Stimulated activated CD8-positive, alpha-beta memory T cell treated with anti-CD3 and anti-CD28 coated beads, Interleukin-4, amount 100 ng/mL, for 4 hours (primary cell): ENCODE results near the gene TYSND1.
A peak's percentile ranks its signal among the peaks of the same experiment; 100 is the strongest.
"Not testable (repeated sequence)": the region's sequence is repeated elsewhere in the genome, so short reads cannot be mapped to it uniquely, and the experiment has no call there.

Experiments
- DNase-seq, 2 donors: peaks; one replicate each; pipeline ENCODE4 v3.0.0-alpha.2; 2020; ENCODE audit warnings: low read depth in 2 of 2, low spot score in 1 of 2

The TYSND1 gene

GRCh38 chr10:70135046-70135445 is 11.5 kb downstream of the TYSND1 start:
- no peak for DNase-seq

- DNase-seq, result no peak
These were observed 14.1 kb downstream of the TYSND1 start, which contains the start of gene AIFM2 for GRCh38 chr10:70132098-70133029. TSS of gene AIFM2 (minus strand) at chr10:70132825. CDS start at chr10:70124084, 8,741 bp downstream.

- DNase-seq, result no peak
These were observed 15.0 kb downstream of the TYSND1 start for GRCh38 chr10:70131560-70131937.

GRCh38 chr10:70130878-70131559 is 15.5 kb downstream of the TYSND1 start:
- no peak for DNase-seq

GRCh38 chr10:70126700-70127395 is 19.7 kb downstream of the TYSND1 start:
- no peak for DNase-seq

- DNase-seq, result no peak
These were observed 20.5 kb downstream of the TYSND1 start for GRCh38 chr10:70125918-70126552.

- DNase-seq, result no peak
These were observed 21.6 kb downstream of the TYSND1 start for GRCh38 chr10:70124918-70125317.

GRCh38 chr10:70124415-70124814 is 22.1 kb downstream of the TYSND1 start:
- DNase-seq, result no peak

GRCh38 chr10:70123817-70124216 is 22.7 kb downstream of the TYSND1 start:
- DNase-seq, result no peak

- DNase-seq, result not testable (repeated sequence)
These were observed 23.3 kb downstream of the TYSND1 start for GRCh38 chr10:70123166-70123565.

GRCh38 chr10:70122742-70123141 is 23.8 kb downstream of the TYSND1 start:
- no peak for DNase-seq

GRCh38 chr10:70121281-70121949 is 25.1 kb downstream of the TYSND1 start:
- DNase-seq, result no peak

- DNase-seq, result no peak
These were observed 26.1 kb downstream of the TYSND1 start for GRCh38 chr10:70120417-70120816.

- no peak for DNase-seq
These were observed 26.9 kb downstream of the TYSND1 start for GRCh38 chr10:70119623-70120022.

- DNase-seq, result no peak
These were observed 27.3 kb downstream of the TYSND1 start for GRCh38 chr10:70119197-70119596.

GRCh38 chr10:70118196-70118595 is 28.3 kb downstream of the TYSND1 start:
- no peak for DNase-seq

GRCh38 chr10:70117646-70118045 is 28.9 kb downstream of the TYSND1 start:
- DNase-seq, result no peak

- DNase-seq, result peak; percentile 29 to 31
These were observed 30.4 kb downstream of the TYSND1 start for GRCh38 chr10:70115948-70116682.

GRCh38 chr10:70114902-70115301 is 31.6 kb downstream of the TYSND1 start:
- no peak for DNase-seq

- DNase-seq, result no peak
These were observed 34.4 kb downstream of the TYSND1 start for GRCh38 chr10:70112071-70112470.
